Omental fat pad (tissue), 4 donors: ENCODE measurements around the gene FAM199X. TPM values are rescaled to one million over a fixed set of nuclear protein-coding genes. Genes with fewer than 3 reads are reported as not detected.

ENCODE experiments used
- ATAC-seq: fragments of 150-250 bp; one replicate; pipeline ENCODE4 v1.9.1; 2016; ENCODE audit warnings: mild to moderate bottlenecking, moderate library complexity; ENCODE audit not compliant: low FRiP score
- DNase-seq: peaks from one replicate; pipeline ENCODE4 v3.0.0-alpha.2; 2019; ENCODE audit warnings: low spot score
- CTCF ChIP-seq, 3 donors: fragments of 450-650 bp; IDR thresholded peaks; one replicate each; pipeline ENCODE4 v1.5.1; 2016 to 2017; ENCODE audit warnings: antibody characterized with exemption in 3 of 3, mild to moderate bottlenecking in 3 of 3, moderate library complexity in 2 of 3
- total RNA-seq, 4 donors: library from RNA; depleted of rRNA; stranded (reverse); fragments of >200 nt; gene quantifications; one replicate each; pipeline ENCODE4 v1.1.0, GENCODE V29; 2016

FAM199X gene
- 10 to 100 TPM; 24.1 to 52.8 (median 35.9) TPM for total RNA-seq

- ATAC-seq (peak; percentile 96), DNase-seq (peak; percentile 42)
- TF ChIP-seq CTCF (IDR thresholded peaks at IDR 0.05): peak in 1 of 3 donors; percentile 30
These were observed at the start of gene FAM199X for GRCh38 chrX:104165894-104166734. TSS of gene FAM199X (plus strand) at chrX:104166453. CDS start at chrX:104166786, 333 bp downstream.

GRCh38 chrX:104117759-104118158 is 48.5 kb upstream of the FAM199X start:
- TF ChIP-seq CTCF (IDR thresholded peaks at IDR 0.05): no peak
- ATAC-seq (no peak), DNase-seq (no peak)

- ATAC-seq (no peak), DNase-seq (no peak)
- TF ChIP-seq CTCF (IDR thresholded peaks at IDR 0.05): no peak
These were observed 47.5 kb upstream of the FAM199X start for GRCh38 chrX:104118765-104119164.

- ATAC-seq (no peak), DNase-seq (no peak)
- TF ChIP-seq CTCF (IDR thresholded peaks at IDR 0.05): no peak
These were observed 43.4 kb upstream of the FAM199X start for GRCh38 chrX:104122829-104123228.

- DNase-seq (no peak), ATAC-seq (no peak)
- no peak for TF ChIP-seq CTCF (IDR thresholded peaks at IDR 0.05)
These were observed 39.4 kb upstream of the FAM199X start for GRCh38 chrX:104126856-104127255.

GRCh38 chrX:104130808-104131207 is 35.4 kb upstream of the FAM199X start:
- TF ChIP-seq CTCF (IDR thresholded peaks at IDR 0.05): no peak
- no peak for DNase-seq

More at GRCh38 chrX:104130808-104131207, 35.4 kb upstream of the FAM199X start:
- no peak for ATAC-seq
